ENCODE results near the gene EIF2AK3. TPM values are rescaled to one million over a fixed set of nuclear protein-coding genes. Genes with fewer than 3 reads are reported as not detected.
"Not testable (repeated sequence)": the region's sequence is repeated elsewhere in the genome, so short reads cannot be mapped to it uniquely, and the experiment has no call there.

Gene EIF2AK3
- total RNA-seq, 1 donor from 2014 or later: 23.4 TPM

DNA sequence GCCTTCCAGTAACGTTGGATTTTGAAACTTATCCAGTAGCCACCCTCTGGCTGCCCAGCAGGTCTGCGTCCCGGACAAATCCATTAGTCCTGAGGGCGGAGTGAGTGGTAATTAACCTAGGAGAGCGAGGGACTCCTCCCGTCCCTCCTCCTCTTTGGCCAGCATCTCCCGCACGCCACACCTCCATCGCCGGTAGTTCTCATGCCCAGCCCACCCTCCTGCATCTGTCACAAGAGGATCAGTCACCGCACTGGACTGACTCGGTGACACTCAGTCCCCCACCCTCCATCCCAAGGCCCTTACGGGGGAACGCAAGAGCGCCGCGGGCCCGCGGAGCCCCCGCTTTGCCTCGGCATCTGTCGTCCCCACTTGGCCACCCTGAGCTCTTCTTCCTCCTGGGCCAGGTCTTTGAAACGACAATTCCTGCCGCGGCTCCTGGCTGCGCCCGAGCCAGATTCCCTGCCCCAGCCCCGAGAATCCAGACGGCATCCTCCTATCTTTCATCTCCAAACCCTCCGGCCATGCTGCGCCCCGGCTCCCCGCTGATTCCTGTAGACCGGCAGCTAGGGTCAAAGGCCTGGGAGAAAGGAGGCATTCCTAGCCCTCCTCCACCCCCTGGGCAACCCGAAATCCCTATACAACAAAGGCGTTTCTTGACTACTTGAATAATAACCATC, 77.5 kb downstream of the EIF2AK3 start:
- DNase-seq: no peak
- Histone ChIP-seq H3K36me3 (peaks cover 3% of the 10 kb centered on the region), H3K27me3 (peaks cover 15% of the 10 kb centered on the region), H3K27ac (no peak overlapping the region), H3K9me3 (no peaks in the 10 kb centered on the region), H3K4me3 (no peak overlapping the region), H3K4me1 (no peaks in the 10 kb centered on the region)
- no peak for TF ChIP-seq CTCF (IDR thresholded peaks at IDR 0.05)
- no peak for ATAC-seq
- intact Hi-C loops (cut with DNase I): no loop called here

DNA sequence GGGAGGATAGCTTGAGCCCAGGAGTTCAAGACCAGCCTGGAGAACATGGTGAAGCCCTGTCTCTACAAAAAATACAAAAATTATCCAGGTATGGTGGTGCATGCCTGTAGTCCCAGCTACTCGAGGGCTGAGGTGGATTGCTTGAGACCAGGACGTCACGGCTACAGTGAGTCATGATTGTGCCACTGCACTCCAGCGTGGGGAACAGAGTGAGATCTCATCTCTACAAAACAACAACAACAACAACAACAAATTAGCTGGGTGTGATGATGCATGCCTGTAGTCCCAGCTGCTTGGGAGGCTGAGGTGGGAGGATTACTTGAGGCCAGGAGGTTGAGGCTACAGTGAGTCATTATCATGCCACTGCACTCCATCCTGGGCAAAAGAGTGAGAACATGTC, 81.0 kb downstream of the EIF2AK3 start:
- intact Hi-C loops (cut with DNase I); H3K9me3 ChIP-seq; H3K4me1 ChIP-seq; ATAC-seq; H3K27ac ChIP-seq; H3K4me3 ChIP-seq; DNase-seq; H3K36me3 ChIP-seq: not testable (repeated sequence)
- peaks cover 15% of the 10 kb centered on the region for H3K27me3 ChIP-seq

DNA sequence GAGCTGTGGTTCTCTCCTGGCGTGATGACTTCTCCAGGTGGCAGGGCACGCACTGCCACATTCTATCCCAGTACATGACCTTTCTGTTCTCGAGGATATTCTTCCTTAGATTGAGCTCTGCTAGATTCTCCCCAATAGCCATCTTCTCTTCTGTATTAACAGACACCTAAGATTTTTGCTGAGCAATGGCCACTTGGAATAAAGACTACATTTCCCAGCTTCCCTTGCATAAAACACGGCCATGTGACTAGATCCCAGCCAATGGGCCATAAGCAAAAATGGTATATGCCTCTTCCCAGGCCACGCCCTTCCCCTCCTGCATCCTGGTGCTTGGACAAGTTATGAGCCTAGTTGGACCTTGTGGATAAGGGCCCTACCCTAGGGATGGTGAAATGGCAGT, 82.1 kb downstream of the EIF2AK3 start:
- Histone ChIP-seq H3K4me3 (no peak overlapping the region), H3K27ac (no peak overlapping the region), H3K27me3 (peaks cover 12% of the 10 kb centered on the region), H3K9me3 (no peaks in the 10 kb centered on the region), H3K36me3 (no peaks in the 10 kb centered on the region), H3K4me1 (no peaks in the 10 kb centered on the region)
- DNase-seq (no peak), ATAC-seq (no peak)
- intact Hi-C loops (cut with DNase I): no loop called here
- TF ChIP-seq CTCF (IDR thresholded peaks at IDR 0.05): no peak

GRCh38 chr2:88543541-88544057, 83.7 kb downstream of the EIF2AK3 start:
- intact Hi-C loops (cut with DNase I): no loop called here
- Histone ChIP-seq H3K27ac (no peak overlapping the region), H3K9me3 (no peaks in the 10 kb centered on the region), H3K4me1 (no peaks in the 10 kb centered on the region), H3K36me3 (no peaks in the 10 kb centered on the region), H3K27me3 (no peaks in the 10 kb centered on the region), H3K4me3 (no peak overlapping the region)
- TF ChIP-seq CTCF (IDR thresholded peaks at IDR 0.05): no peak
- DNase-seq (no peak), ATAC-seq (no peak)

DNA sequence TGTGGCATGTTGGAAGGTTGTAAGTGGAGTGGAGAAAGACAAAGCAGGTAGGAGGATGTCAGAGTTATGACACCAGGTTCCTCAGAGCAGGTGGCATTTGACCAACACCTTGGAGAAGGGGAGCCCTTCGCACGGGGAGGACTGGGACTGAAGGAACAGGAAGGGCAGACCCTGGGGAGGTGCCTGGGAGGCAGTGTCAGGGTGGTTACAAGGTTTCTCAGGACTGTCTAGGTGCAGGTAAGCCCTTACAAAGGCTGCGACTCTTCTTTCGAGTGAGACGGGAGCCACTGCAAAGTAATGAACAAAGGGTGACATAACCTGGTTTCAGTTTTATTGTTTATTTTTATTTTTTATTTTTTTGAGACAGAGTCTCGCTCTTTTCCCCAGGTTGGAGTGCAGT, 84.6 kb downstream of the EIF2AK3 start:
- ATAC-seq: no peak
- intact Hi-C loops (cut with DNase I): no loop called here
- Histone ChIP-seq H3K9me3 (no peaks in the 10 kb centered on the region), H3K4me1 (no peaks in the 10 kb centered on the region), H3K4me3 (no peak overlapping the region), H3K27ac (no peak overlapping the region), H3K27me3 (no peaks in the 10 kb centered on the region), H3K36me3 (no peaks in the 10 kb centered on the region)
- no peak for TF ChIP-seq CTCF (IDR thresholded peaks at IDR 0.05)
- no peak for DNase-seq

GRCh38 chr2:88540346-88540745, 86.9 kb downstream of the EIF2AK3 start:
- intact Hi-C loops (cut with DNase I): no loop called here
- H3K9me3 ChIP-seq: no peaks in the 10 kb centered on the region
- DNase-seq: no peak

More at GRCh38 chr2:88540346-88540745, 86.9 kb downstream of the EIF2AK3 start:
- H3K4me1 ChIP-seq: no peaks in the 10 kb centered on the region
- no peaks in the 10 kb centered on the region for H3K36me3 ChIP-seq
- ATAC-seq: no peak
- no peak overlapping the region for H3K27ac ChIP-seq
- H3K27me3 ChIP-seq: no peaks in the 10 kb centered on the region
- TF ChIP-seq CTCF (IDR thresholded peaks at IDR 0.05): no peak
- no peak overlapping the region for H3K4me3 ChIP-seq

All from upper lobe of right lung (tissue), 1 donor.